GM21423 (cell line): Measurements from ENCODE around the gene CDKAL1.

Source experiments
- ATAC-seq: cut with Tn5 transposase; IDR thresholded peaks from one replicate; pipeline ENCODE4 v1.9.1; 2021; ENCODE audit warnings: mild to moderate bottlenecking, moderate library complexity; ENCODE audit not compliant: unreplicated experiment

Gene CDKAL1

DNA sequence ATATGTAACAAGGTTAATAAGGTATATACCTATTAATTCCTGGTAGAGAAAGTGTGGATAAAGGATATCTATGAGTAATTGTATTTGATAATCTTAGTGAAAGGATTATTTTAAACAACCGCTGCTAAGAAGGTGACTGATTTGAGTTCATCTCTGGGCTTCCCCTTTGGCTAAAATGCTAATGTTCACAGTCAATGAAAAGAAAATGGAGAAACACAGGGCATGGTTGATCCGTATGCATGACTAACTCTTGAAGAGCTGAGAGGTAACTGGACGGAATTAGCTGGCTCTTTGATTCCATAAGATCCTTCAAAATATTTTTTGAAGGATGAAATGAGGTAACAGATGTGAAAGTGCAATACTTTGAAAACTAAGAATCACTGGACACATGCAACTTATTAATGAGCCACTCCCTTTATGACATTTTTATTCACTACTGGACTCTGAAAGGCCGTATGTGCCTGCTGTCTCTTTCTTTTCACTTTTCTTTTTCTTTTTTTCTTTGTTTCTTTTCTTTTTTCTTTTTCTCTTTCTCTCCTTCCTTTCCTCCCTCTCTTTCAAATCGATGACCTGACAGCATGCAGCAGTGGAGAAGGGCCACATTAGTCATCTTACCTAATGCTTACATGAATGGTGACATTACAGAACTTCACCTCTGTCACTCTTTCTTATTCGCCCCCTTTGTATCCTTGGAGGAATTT, 464.6 kb downstream of the CDKAL1 start:
- no peak for ATAC-seq

DNA sequence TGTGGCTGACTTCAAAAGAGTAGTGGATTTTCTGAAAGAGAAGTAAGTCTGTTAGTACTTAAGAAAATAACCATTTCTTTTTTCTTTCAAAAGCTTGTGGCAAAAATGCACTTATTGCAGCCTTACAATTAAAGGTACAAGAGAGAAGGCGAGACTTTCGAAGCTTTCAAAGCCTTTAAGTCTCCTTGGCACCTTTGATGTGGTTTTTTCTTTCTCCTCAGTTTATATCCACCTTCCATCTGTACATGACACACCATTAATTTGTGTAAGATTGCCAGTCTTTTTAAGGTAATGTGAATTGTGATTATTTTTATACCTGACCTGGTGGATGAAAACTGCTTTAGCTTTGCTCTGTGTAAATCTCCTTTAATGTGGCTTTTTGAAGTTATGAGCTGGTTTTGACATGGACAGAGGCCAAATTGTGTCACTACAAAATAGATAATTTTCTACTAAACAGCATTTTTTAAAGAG, 466.1 kb downstream of the CDKAL1 start:
- no peak for ATAC-seq

GRCh38 chr6:21001736-21002135, 467.5 kb downstream of the CDKAL1 start:
- ATAC-seq: no peak

DNA sequence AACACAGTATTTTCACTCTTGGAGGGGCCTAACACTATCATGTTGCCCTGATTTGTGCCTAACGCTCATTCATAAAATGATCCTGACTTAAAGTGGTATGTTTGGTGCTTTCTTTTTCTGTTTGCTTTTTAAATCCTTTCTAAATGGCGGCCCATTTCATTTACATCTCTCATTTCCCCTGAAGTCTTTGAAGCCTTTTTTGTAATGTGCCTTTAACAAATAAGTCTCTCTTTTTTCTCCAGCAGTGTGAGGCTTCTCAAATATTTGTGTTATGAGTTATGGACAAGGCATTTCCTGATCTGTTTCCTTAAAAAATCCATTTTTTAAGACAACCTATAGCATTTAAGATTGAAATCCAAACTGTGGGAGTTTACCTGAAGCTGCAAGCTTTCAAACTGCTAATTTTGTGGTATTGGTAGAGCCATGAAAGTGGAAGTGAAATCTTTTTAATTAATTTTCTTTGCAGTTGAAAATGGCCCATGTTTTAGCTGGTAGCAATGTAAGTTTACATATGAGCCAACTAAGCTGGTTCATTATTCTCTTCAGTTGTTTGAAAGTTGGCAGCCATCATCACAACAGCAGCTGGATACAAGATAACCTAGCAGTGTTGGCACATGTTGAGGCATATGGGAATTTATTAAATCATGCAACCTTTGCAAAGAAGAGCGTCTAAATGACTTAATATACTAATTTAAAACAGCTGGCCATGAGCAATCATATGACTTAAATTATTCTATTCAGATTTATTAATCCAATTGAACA, 469.7 kb downstream of the CDKAL1 start:
- ATAC-seq: peak; percentile 77

DNA sequence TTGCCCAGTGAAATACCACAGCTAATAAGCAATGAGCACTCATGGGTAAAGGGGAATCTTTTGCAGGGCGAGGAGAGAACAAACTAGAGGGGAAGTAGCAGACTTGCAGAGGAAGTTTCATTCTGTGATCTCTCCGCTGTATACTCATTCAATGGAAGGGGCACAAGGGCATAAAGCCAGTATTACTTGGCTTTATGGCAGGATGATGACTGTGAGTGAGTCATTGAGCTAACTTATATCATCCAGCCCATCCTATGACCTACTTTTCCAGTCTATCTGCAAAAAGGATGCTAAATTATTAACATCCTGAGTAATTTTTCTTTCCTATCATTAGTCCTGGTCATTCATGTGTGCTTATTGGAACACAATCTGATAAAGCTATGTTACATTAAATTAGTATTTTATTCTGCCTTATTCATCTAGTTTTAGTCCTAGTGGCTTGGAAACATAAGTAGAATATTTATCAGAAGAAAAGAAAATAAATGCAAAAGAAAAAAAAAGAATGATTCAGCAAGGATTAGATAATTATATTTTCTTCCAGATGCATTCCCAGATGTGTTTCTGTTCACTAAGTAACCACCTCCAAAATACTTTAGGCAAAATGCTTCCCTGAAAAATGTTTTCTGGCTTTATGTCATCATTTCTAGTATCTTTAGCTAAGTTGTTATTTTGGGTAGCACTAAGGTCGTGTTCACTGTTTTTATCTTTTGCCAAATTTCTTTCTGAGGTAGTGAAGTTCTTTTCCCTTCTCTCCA, 471.7 kb downstream of the CDKAL1 start:
- ATAC-seq: peak; percentile 66

DNA sequence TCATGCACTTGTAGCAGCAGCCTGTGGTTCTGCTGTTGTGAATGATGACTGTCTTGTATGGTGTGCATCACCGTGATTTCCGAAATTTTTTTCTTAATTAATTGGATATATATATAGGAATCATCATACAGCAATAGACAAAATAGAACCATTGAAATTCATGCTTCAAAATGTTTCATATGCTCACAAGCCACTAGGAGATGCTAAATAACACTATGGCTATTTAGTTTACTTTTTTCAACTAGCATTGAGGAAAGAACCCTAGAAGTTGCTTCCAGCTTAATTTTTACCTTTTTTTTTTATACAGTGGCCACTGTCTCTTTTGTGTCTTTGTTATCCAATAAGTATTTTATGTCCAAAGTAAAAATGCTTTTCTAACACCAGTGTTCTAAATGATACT, 485.4 kb downstream of the CDKAL1 start:
- ATAC-seq: no peak

GRCh38 chr6:21022343-21023107, 488.3 kb downstream of the CDKAL1 start:
- peak; percentile 91 for ATAC-seq

DNA sequence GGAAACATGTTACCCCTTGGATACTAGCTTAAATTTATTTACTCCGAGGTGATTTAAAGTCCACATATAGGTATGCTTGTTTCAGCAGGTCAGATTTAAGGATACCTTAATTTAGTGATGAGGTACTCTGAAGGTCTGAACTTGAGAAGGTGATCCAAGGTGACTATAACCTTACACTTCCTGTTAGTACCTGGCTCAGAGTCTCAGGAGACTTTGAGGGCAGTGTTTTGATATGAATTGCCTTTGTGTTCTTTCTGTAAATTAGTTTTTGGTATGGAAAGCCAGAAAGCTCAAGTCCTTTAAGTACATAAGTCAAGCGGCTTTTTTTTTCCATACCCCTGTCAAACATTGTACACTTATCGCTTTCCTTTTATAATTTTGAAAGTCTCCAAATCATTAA, 489.0 kb downstream of the CDKAL1 start:
- ATAC-seq: no peak

DNA sequence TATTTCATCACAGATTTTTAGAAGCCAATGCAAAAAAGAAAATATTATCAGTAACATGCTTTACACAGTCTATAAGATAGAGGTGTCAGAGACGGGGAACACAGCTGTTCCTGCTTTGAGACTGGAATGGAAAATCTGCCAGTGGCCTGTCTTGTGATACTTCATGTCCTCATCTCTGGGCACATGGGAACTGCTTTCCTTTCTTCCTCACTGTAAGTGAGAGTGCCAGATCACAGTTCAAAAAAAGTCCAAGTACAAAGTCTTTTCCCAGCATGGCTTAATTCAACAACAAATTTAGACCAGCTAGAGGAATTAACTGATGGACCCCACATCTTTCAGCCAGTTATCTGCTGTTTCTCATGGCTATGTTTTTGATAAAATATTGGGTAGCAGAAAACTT, 490.4 kb downstream of the CDKAL1 start:
- no peak for ATAC-seq

GRCh38 chr6:21026576-21027273, 492.5 kb downstream of the CDKAL1 start:
- no peak for ATAC-seq

GRCh38 chr6:21027507-21027906, 493.2 kb downstream of the CDKAL1 start:
- no peak for ATAC-seq

- no peak for ATAC-seq
Measured at GRCh38 chr6:21031182-21031581, 496.9 kb downstream of the CDKAL1 start.

DNA sequence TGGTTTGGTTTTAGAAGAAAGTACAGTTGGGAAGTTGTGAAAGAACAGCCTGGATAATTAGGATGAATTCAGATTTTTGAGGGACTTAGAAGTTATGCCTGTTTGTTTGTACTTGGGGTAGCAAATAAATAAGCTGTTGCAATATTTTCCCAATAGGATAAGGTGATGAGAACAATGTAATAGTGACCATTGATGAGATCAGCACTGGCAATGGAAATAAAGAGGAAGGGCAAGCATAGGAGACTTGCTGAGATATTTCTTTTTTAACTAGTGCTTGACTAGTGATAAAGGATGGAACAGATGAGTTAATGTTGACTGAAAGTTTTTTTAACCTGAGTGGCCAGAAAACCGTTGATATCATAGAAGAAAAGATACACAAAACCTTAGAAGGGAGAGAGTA, 498.8 kb downstream of the CDKAL1 start:
- no peak for ATAC-seq

- no peak for ATAC-seq
Measured at GRCh38 chr6:21033575-21034026, 499.3 kb downstream of the CDKAL1 start.

- no peak for ATAC-seq
Measured at GRCh38 chr6:21034345-21034744, 500.1 kb downstream of the CDKAL1 start.

DNA sequence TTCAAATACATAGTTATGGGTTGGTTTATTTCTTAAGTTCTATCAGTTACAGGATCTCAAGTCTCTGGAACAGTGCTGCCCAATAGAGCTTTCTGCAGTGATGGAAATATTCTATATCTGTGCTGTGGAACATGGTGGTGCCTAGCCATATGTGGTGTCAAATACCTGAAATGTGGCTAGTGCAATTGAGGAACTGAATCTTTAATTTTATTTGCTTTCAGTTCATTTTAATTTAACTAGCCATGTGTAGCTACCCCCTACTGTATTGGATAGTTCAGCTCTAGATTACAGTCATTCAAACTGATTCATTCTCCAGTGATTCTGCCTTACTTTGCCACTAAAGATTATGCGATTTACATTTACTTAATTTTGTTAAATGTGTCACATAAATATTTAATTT, 503.2 kb downstream of the CDKAL1 start:
- peak; percentile 74 for ATAC-seq

DNA sequence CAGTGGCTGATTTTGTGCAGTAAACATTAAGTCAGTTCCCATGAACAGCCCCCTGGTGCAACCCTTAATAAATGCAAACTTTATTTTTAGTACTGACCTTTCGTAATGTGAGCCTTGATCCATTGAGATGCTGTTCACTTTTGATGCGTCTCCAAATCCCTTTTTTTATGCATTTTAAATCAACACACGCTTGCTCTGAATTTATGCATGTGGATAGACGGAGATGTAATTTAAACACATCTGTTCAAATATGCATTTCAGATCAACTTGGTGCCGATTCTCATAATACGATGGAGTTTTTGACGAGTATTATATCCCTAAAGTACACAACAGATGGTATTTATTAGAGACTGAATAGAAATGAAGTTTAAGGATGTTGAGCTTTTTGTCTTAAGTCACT, 505.7 kb downstream of the CDKAL1 start:
- ATAC-seq: no peak

- no peak for ATAC-seq
Measured at GRCh38 chr6:21045135-21045700, 511.0 kb downstream of the CDKAL1 start.

- no peak for ATAC-seq
Measured at GRCh38 chr6:21046276-21046675, 512.0 kb downstream of the CDKAL1 start.

- no peak for ATAC-seq
Measured at GRCh38 chr6:21048047-21048446, 513.8 kb downstream of the CDKAL1 start.
